SK-N-SH (cell line): ENCODE results near the gene FOCAD. TPM values are rescaled to one million over a fixed set of nuclear protein-coding genes. Genes with fewer than 3 reads are reported as not detected.

Experiments used
- CTCF ChIA-PET: fragments of 300-600, 350-600 bp; formaldehyde crosslinking; extraction: SDS; loops from one replicate; lab custom pipeline; 2021; lab: Yijun Ruan, JAX
- POLR2A ChIA-PET: fragments of 350-600 bp; sonication (Branson Sonifier 250); formaldehyde crosslinking; extraction: SDS; loops from one replicate; lab custom pipeline; 2020; ENCODE audit warnings: antibody characterized with exemption, inconsistent platforms; lab: Yijun Ruan, JAX
- DNase-seq: peaks from one replicate; pipeline ENCODE4 v3.0.0; 2012
- H2AFZ ChIP-seq: fragments of 200-600 bp; sonication (generic); 2 replicates; pipeline ENCODE4 v1.8.1; 2016; ENCODE audit warnings: antibody characterized with exemption, mild to moderate bottlenecking, low read depth
- H3F3A ChIP-seq: fragments of 200-600 bp; sonication (generic); replicated peaks from 2 replicates; pipeline ENCODE3; 2016; ENCODE audit warnings: antibody characterized with exemption, mild to moderate bottlenecking; ENCODE audit not compliant: insufficient read depth
- H3K27ac ChIP-seq, 2 experiments: fragments of 200-500 bp in 1 of 2; fragments of 200-600 bp in 1 of 2; sonication (Bioruptor generic) in 1 of 2; sonication (generic), shearing (Covaris generic) in 1 of 2; 2 replicates each; pipeline versions ENCODE4 v1.5.1 to v1.6.1; 2014 to 2016; ENCODE audit warnings: low read depth in 2 of 2, inconsistent platforms in 1 of 2, low read length in 1 of 2, mild to moderate bottlenecking in 1 of 2, mixed read lengths in 1 of 2
- H3K27me3 ChIP-seq: fragments of 200-600 bp; sonication (generic), shearing (Covaris generic); 2 replicates; pipeline ENCODE4 v1.6.1; 2016; ENCODE audit warnings: mixed run types; ENCODE audit not compliant: insufficient read depth
- H3K36me3 ChIP-seq, 2 experiments: fragments of 200-500 bp in 1 of 2; fragments of 200-600 bp in 1 of 2; sonication (Bioruptor generic) in 1 of 2; sonication (generic) in 1 of 2; replicated peaks in 1 of 2; 2 replicates each; pipeline versions ENCODE3 to v1.5.1; 2014 to 2016; ENCODE audit warnings: low read length in 1 of 2, mild to moderate bottlenecking in 1 of 2; ENCODE audit not compliant: insufficient read depth in 2 of 2, control insufficient read depth in 1 of 2
- H3K4me1 ChIP-seq, 2 experiments: fragments of 200-500 bp in 1 of 2; fragments of 200-600 bp in 1 of 2; sonication (Bioruptor generic) in 1 of 2; sonication (generic), shearing (Covaris generic) in 1 of 2; 2 replicates each; pipeline versions ENCODE4 v1.5.1 to v1.6.1; 2014 to 2016; ENCODE audit warnings: low read depth in 1 of 2, low read length in 1 of 2, mixed run types in 1 of 2; ENCODE audit not compliant: insufficient read depth in 2 of 2, control insufficient read depth in 1 of 2
- H3K4me2 ChIP-seq: fragments of 200-600 bp; sonication (generic), shearing (Covaris generic); 2 replicates; pipeline ENCODE4 v1.6.1; 2017; ENCODE audit warnings: mixed run types
- H3K4me3 ChIP-seq, 2 experiments: fragments of 200-500 bp in 1 of 2; fragments of 200-600 bp in 1 of 2; sonication (Bioruptor generic) in 1 of 2; sonication (generic), shearing (Covaris generic) in 1 of 2; 2 replicates each; pipeline versions ENCODE4 v1.5.1 to v1.8.1; 2014 to 2016; ENCODE audit warnings: low read depth in 2 of 2, inconsistent platforms in 1 of 2, low read length in 1 of 2, mild to moderate bottlenecking in 1 of 2, mixed read lengths in 1 of 2, moderate library complexity in 1 of 2
- H3K79me2 ChIP-seq: fragments of 200-600 bp; sonication (generic); 2 replicates; pipeline ENCODE4 v1.8.1; 2017; ENCODE audit warnings: mild to moderate bottlenecking; ENCODE audit not compliant: insufficient read depth
- H3K9ac ChIP-seq: fragments of 200-600 bp; sonication (generic); 2 replicates; pipeline ENCODE4 v1.6.1; 2017; ENCODE audit warnings: mixed run types
- H3K9me2 ChIP-seq: fragments of 200-600 bp; sonication (generic); 2 replicates; pipeline ENCODE4 v1.6.1; 2017; ENCODE audit warnings: mixed run types
- H3K9me3 ChIP-seq: fragments of 200-600 bp; sonication (generic); 2 replicates; pipeline ENCODE4 v1.6.1; 2017; ENCODE audit warnings: mixed run types, mild to moderate bottlenecking, moderate library complexity
- H4K20me1 ChIP-seq: fragments of 200-600 bp; sonication (generic); 2 replicates; pipeline ENCODE4 v1.6.1; 2017; ENCODE audit warnings: mild to moderate bottlenecking, mixed run types; ENCODE audit not compliant: insufficient read depth
- CTCF ChIP-seq: fragments of 200-600 bp; sonication (generic); IDR thresholded peaks from 2 replicates; pipeline ENCODE4 v1.6.1; 2017; ENCODE audit warnings: antibody characterized with exemption, mild to moderate bottlenecking, moderate library complexity
- ELF1 ChIP-seq: IDR thresholded peaks from 2 replicates; pipeline ENCODE4 v1.4.0; 2012
- EP300 ChIP-seq, 2 experiments: IDR thresholded peaks; 2 replicates each; pipeline versions ENCODE4 v1.4.0 to v1.6.1; 2012; ENCODE audit warnings: borderline replicate concordance in 1 of 2, low read depth in 1 of 2, low read length in 1 of 2
- EZH2phosphoT487 ChIP-seq: fragments of 200-600 bp; sonication (generic); IDR thresholded peaks from 2 replicates; pipeline ENCODE4 v1.6.1; 2017; ENCODE audit warnings: low read depth, mixed run types, mild to moderate bottlenecking, antibody characterized with exemption, moderate library complexity, borderline replicate concordance
- FOSL2 ChIP-seq: IDR thresholded peaks from 2 replicates; pipeline ENCODE4 v1.4.0; 2012; ENCODE audit warnings: low read depth, mild to moderate bottlenecking, moderate library complexity, borderline replicate concordance
- FOXM1 ChIP-seq: IDR thresholded peaks from 2 replicates; pipeline ENCODE4 v1.4.0; 2012; ENCODE audit warnings: low read depth, mild to moderate bottlenecking
- GATA2 ChIP-seq: sonication (generic); formaldehyde crosslinking; IDR thresholded peaks from 2 replicates; pipeline ENCODE4 v1.5.0; 2020; ENCODE audit warnings: mild to moderate bottlenecking, missing genetic modification reagents
- IRF3 ChIP-seq: fragments of 150-350 bp; IDR thresholded peaks from 2 replicates; pipeline ENCODE4 v1.6.1; 2016; ENCODE audit warnings: mild to moderate bottlenecking, low read depth, low read length
- PBX3 ChIP-seq: IDR thresholded peaks from 2 replicates; pipeline ENCODE4; 2012
- POLR2AphosphoS5 ChIP-seq: IDR thresholded peaks from 2 replicates; pipeline ENCODE4 v1.6.1; 2012; ENCODE audit warnings: low read depth, low read length
- SMC3 ChIP-seq: IDR thresholded peaks from 2 replicates; pipeline ENCODE4 v1.6.1; 2012; ENCODE audit warnings: low read depth, low read length, improper control_type of control experiment
- TCF12 ChIP-seq: IDR thresholded peaks from 2 replicates; pipeline ENCODE4 v1.4.0; 2012
- YY1 ChIP-seq: IDR thresholded peaks from 2 replicates; pipeline ENCODE4 v1.4.0; 2012; ENCODE audit warnings: low read depth, mild to moderate bottlenecking
- ZBTB33 ChIP-seq: IDR thresholded peaks from 2 replicates; pipeline ENCODE4 v1.4.0; 2012; ENCODE audit warnings: low read depth, borderline replicate concordance
- WGBS: methylation state at CpG from one replicate; pipeline ENCODE4 v1.1.6; 2017; ENCODE audit warnings: low lambda C conversion rate; 5-methylcytosine and 5-hydroxymethylcytosine counted together
- polyA plus RNA-seq, 3 experiments: library from polyadenylated mRNA; depleted of rRNA; stranded (reverse); fragments of >200 nt; gene quantifications; 2 replicates each; pipeline ENCODE4 v1.2.3, GENCODE V29; 2012

The FOCAD gene
- polyA plus RNA-seq, 1 of the 3 experiments (the other 2 are of a cell fraction), result 15.8 TPM

- ChIA-PET CTCF (no interaction called here), POLR2A (no interaction called here)
- 81% methylated on average over 3 of the region's 3 CpGs for WGBS
- peaks cover 12 to 13% of the 10 kb centered on the region in 2 experiments for H3K36me3 ChIP-seq
- no peak overlapping the region for H2AFZ ChIP-seq
- DNase-seq, result no peak
- no peaks in the 10 kb centered on the region for H3K9me3 ChIP-seq
- H3K4me2 ChIP-seq, result no peak overlapping the region
- no peaks in the 10 kb centered on the region for H4K20me1 ChIP-seq
- no peaks in the 10 kb centered on the region for H3K9me2 ChIP-seq
- TF ChIP-seq IRF3, result no peak
- no peak for TF ChIP-seq TCF12
- no peak for TF ChIP-seq FOXM1
- TF ChIP-seq GATA2 (CRISPR knock-in tag), result no peak
- no peak for TF ChIP-seq CTCF
- TF ChIP-seq ZBTB33, result no peak
- TF ChIP-seq FOSL2, result no peak
- no peak for TF ChIP-seq POLR2AphosphoS5
- TF ChIP-seq ELF1, result no peak
- no peak for TF ChIP-seq YY1
- no peak for TF ChIP-seq SMC3
- no peak for TF ChIP-seq EP300 (IDR thresholded peaks at IDR 0.05; ENCODE audit: borderline replicate concordance in 1 of 2, low read depth in 1 of 2, low read length in 1 of 2)
- TF ChIP-seq PBX3, result no peak
- TF ChIP-seq EZH2phosphoT487, result no peak
- TF ChIP-seq, all 33 proteins: peak for 0
- Histone ChIP-seq H3F3A (no peaks in the 10 kb centered on the region), H3K27me3 (no peaks in the 10 kb centered on the region), H3K27ac (no peak overlapping the region), H3K79me2 (no peaks in the 10 kb centered on the region), H3K4me1 (peaks cover 0 to 6% of the 10 kb centered on the region in 2 experiments; a peak in 2 of 4 replicates), H3K4me3 (no peak overlapping the region), H3K9ac (no peak overlapping the region)
Observed at GRCh38 chr9:20984506-20984905, 300.4 kb downstream of the FOCAD start.
